Measurements from ENCODE around the gene QRFPR. TPM values are rescaled to one million over a fixed set of nuclear protein-coding genes. Genes with fewer than 3 reads are reported as not detected.

The QRFPR gene
- total and polyA plus RNA-seq, 3 experiments from 2014 or later, result not detected

GRCh38 chr4:121370729-121371325 lies 10.0 kb downstream of the QRFPR start:
- Histone ChIP-seq H3K4me3 (ENCODE audit: low read length) (no peak overlapping the region), H3K9me3 (ENCODE audit: low read length) (no peaks in the 10 kb centered on the region), H3K27me3 (ENCODE audit: insufficient read depth, low read length, poor library complexity, severe bottlenecking) (no peaks in the 10 kb centered on the region), H3K4me1 (ENCODE audit: insufficient read depth, low read length) (no peaks in the 10 kb centered on the region), H3K36me3 (ENCODE audit: insufficient read depth, low read length) (no peaks in the 10 kb centered on the region), H3K27ac (ENCODE audit: low read depth, low read length) (no peak overlapping the region)
- Mint-ChIP-seq H3K4me3 (no peak overlapping the region), H3K36me3 (no peaks in the 10 kb centered on the region), H3K27ac (no peak overlapping the region), H3K9me3 (no peaks in the 10 kb centered on the region), H3K4me1 (no peaks in the 10 kb centered on the region), H3K27me3 (peaks cover 2 to 19% of the 10 kb centered on the region in 2 donors)
- no peak for DNase-seq
- CTCF ChIA-PET, result interaction anchor here (0.7 to 1.6 kb wide), 9 partner anchors 9 to 572 kb away, joined by 3 to 9 read pairs (median 3); partner anchors contain the start of gene QRFPR
- POLR2A ChIA-PET, result no interaction called here

- no peak overlapping the region for H3K27ac Mint-ChIP-seq
- no peak overlapping the region for H3K4me3 ChIP-seq (ENCODE audit: low read length)
- no peaks in the 10 kb centered on the region for H3K9me3 ChIP-seq (ENCODE audit: low read length)
- no peak overlapping the region for H3K4me3 Mint-ChIP-seq
- H3K36me3 ChIP-seq (ENCODE audit: insufficient read depth, low read length), result no peaks in the 10 kb centered on the region
- peaks cover 0 to under 1% (median 0%) of the 10 kb centered on the region in 5 donors for H3K9me3 Mint-ChIP-seq
- peaks cover 6 to 27% of the 10 kb centered on the region in 2 donors for H3K27me3 Mint-ChIP-seq
- H3K4me1 ChIP-seq (ENCODE audit: insufficient read depth, low read length), result no peaks in the 10 kb centered on the region
- peaks cover 7% of the 10 kb centered on the region for H3K27me3 ChIP-seq (ENCODE audit: insufficient read depth, low read length, poor library complexity, severe bottlenecking)
- POLR2A ChIA-PET, result no interaction called here
- CTCF ChIA-PET, result no interaction called here
- no peak overlapping the region for H3K27ac ChIP-seq (ENCODE audit: low read depth, low read length)
- H3K4me1 Mint-ChIP-seq, result no peaks in the 10 kb centered on the region
- no peak for DNase-seq
- no peaks in the 10 kb centered on the region for H3K36me3 Mint-ChIP-seq
Observed at GRCh38 chr4:121360495-121360894, 20.3 kb downstream of the QRFPR start.

GRCh38 chr4:121358473-121358872 lies 22.3 kb downstream of the QRFPR start:
- H3K27me3 ChIP-seq (ENCODE audit: insufficient read depth, low read length, poor library complexity, severe bottlenecking), result peaks cover 7% of the 10 kb centered on the region
- H3K36me3 ChIP-seq (ENCODE audit: insufficient read depth, low read length), result no peaks in the 10 kb centered on the region
- no peak overlapping the region for H3K27ac Mint-ChIP-seq
- H3K4me3 ChIP-seq (ENCODE audit: low read length), result no peak overlapping the region
- ChIA-PET CTCF (no interaction called here), POLR2A (no interaction called here)
- DNase-seq, result no peak
- no peaks in the 10 kb centered on the region for H3K4me1 Mint-ChIP-seq
- no peaks in the 10 kb centered on the region for H3K9me3 ChIP-seq (ENCODE audit: low read length)
- no peak overlapping the region for H3K4me3 Mint-ChIP-seq
- H3K27me3 Mint-ChIP-seq, result peaks cover 18 to 46% of the 10 kb centered on the region in 2 donors
- H3K4me1 ChIP-seq (ENCODE audit: insufficient read depth, low read length), result no peaks in the 10 kb centered on the region
- peaks cover 0 to 3% (median 0%) of the 10 kb centered on the region in 3 donors for H3K36me3 Mint-ChIP-seq
- H3K9me3 Mint-ChIP-seq, result peaks cover 7 to 17% (median 10%) of the 10 kb centered on the region in 5 donors
- H3K27ac ChIP-seq (ENCODE audit: low read depth, low read length), result no peak overlapping the region

- Histone ChIP-seq H3K36me3 (ENCODE audit: insufficient read depth, low read length) (no peaks in the 10 kb centered on the region), H3K27me3 (ENCODE audit: insufficient read depth, low read length, poor library complexity, severe bottlenecking) (peaks cover 7% of the 10 kb centered on the region), H3K4me3 (ENCODE audit: low read length) (no peak overlapping the region), H3K9me3 (ENCODE audit: low read length) (no peaks in the 10 kb centered on the region), H3K27ac (ENCODE audit: low read depth, low read length) (no peak overlapping the region), H3K4me1 (ENCODE audit: insufficient read depth, low read length) (no peaks in the 10 kb centered on the region)
- Mint-ChIP-seq H3K27ac (no peak overlapping the region), H3K27me3 (peaks cover 16 to 68% of the 10 kb centered on the region in 2 donors), H3K9me3 (peaks cover 7 to 18% (median 11%) of the 10 kb centered on the region in 5 donors), H3K4me3 (no peak overlapping the region), H3K4me1 (no peaks in the 10 kb centered on the region), H3K36me3 (peaks cover 0 to 3% (median 2%) of the 10 kb centered on the region in 3 donors)
- ChIA-PET POLR2A (no interaction called here), CTCF (no interaction called here)
- DNase-seq, result no peak
Observed at GRCh38 chr4:121353213-121353612, 27.6 kb downstream of the QRFPR start.

GRCh38 chr4:121344098-121344497 lies 36.7 kb downstream of the QRFPR start:
- Mint-ChIP-seq H3K4me3 (no peak overlapping the region), H3K27ac (no peak overlapping the region), H3K9me3 (no peaks in the 10 kb centered on the region), H3K27me3 (peaks cover 0 to 20% of the 10 kb centered on the region in 2 donors), H3K36me3 (no peaks in the 10 kb centered on the region), H3K4me1 (no peaks in the 10 kb centered on the region)
- POLR2A ChIA-PET, result no interaction called here
- no peak for DNase-seq
- H3K27me3 ChIP-seq (ENCODE audit: insufficient read depth, low read length, poor library complexity, severe bottlenecking), result no peaks in the 10 kb centered on the region
- no peaks in the 10 kb centered on the region for H3K4me1 ChIP-seq (ENCODE audit: insufficient read depth, low read length)
- H3K27ac ChIP-seq (ENCODE audit: low read depth, low read length), result no peak overlapping the region
- H3K36me3 ChIP-seq (ENCODE audit: insufficient read depth, low read length), result no peaks in the 10 kb centered on the region
- no peaks in the 10 kb centered on the region for H3K9me3 ChIP-seq (ENCODE audit: low read length)
- no peak overlapping the region for H3K4me3 ChIP-seq (ENCODE audit: low read length)
- CTCF ChIA-PET, result no interaction called here

GRCh38 chr4:121340247-121340646 lies 40.6 kb downstream of the QRFPR start:
- Mint-ChIP-seq H3K27me3 (peaks cover 0 to 22% of the 10 kb centered on the region in 2 donors), H3K4me1 (no peaks in the 10 kb centered on the region), H3K27ac (no peak overlapping the region), H3K4me3 (no peak overlapping the region), H3K36me3 (peaks cover 0 to 1% (median 0%) of the 10 kb centered on the region in 3 donors), H3K9me3 (no peaks in the 10 kb centered on the region)
- Histone ChIP-seq H3K27me3 (ENCODE audit: insufficient read depth, low read length, poor library complexity, severe bottlenecking) (no peaks in the 10 kb centered on the region), H3K9me3 (ENCODE audit: low read length) (no peaks in the 10 kb centered on the region), H3K27ac (ENCODE audit: low read depth, low read length) (no peak overlapping the region), H3K36me3 (ENCODE audit: insufficient read depth, low read length) (no peaks in the 10 kb centered on the region), H3K4me3 (ENCODE audit: low read length) (no peak overlapping the region), H3K4me1 (ENCODE audit: insufficient read depth, low read length) (no peaks in the 10 kb centered on the region)
- no peak for DNase-seq
- ChIA-PET CTCF (no interaction called here), POLR2A (no interaction called here)

GRCh38 chr4:121339824-121340223 lies 41.0 kb downstream of the QRFPR start:
- Histone ChIP-seq H3K4me1 (ENCODE audit: insufficient read depth, low read length) (no peaks in the 10 kb centered on the region), H3K27me3 (ENCODE audit: insufficient read depth, low read length, poor library complexity, severe bottlenecking) (no peaks in the 10 kb centered on the region), H3K9me3 (ENCODE audit: low read length) (no peaks in the 10 kb centered on the region), H3K4me3 (ENCODE audit: low read length) (no peak overlapping the region), H3K27ac (ENCODE audit: low read depth, low read length) (no peak overlapping the region), H3K36me3 (ENCODE audit: insufficient read depth, low read length) (no peaks in the 10 kb centered on the region)
- CTCF ChIA-PET, result no interaction called here
- Mint-ChIP-seq H3K4me3 (no peak overlapping the region), H3K36me3 (peaks cover 0 to 1% (median 0%) of the 10 kb centered on the region in 3 donors), H3K27me3 (peaks cover 0 to 19% of the 10 kb centered on the region in 2 donors), H3K4me1 (no peaks in the 10 kb centered on the region), H3K27ac (no peak overlapping the region), H3K9me3 (no peaks in the 10 kb centered on the region)
- POLR2A ChIA-PET, result no interaction called here
- no peak for DNase-seq

GRCh38 chr4:121339307-121339706 lies 41.5 kb downstream of the QRFPR start:
- Histone ChIP-seq H3K27ac (ENCODE audit: low read depth, low read length) (no peak overlapping the region), H3K9me3 (ENCODE audit: low read length) (no peaks in the 10 kb centered on the region), H3K27me3 (ENCODE audit: insufficient read depth, low read length, poor library complexity, severe bottlenecking) (no peaks in the 10 kb centered on the region), H3K36me3 (ENCODE audit: insufficient read depth, low read length) (no peaks in the 10 kb centered on the region), H3K4me1 (ENCODE audit: insufficient read depth, low read length) (no peaks in the 10 kb centered on the region), H3K4me3 (ENCODE audit: low read length) (no peak overlapping the region)
- no peaks in the 10 kb centered on the region for H3K9me3 Mint-ChIP-seq
- CTCF ChIA-PET, result no interaction called here
- DNase-seq, result no peak
- H3K27ac Mint-ChIP-seq, result no peak overlapping the region
- peaks cover 0 to 16% of the 10 kb centered on the region in 2 donors for H3K27me3 Mint-ChIP-seq
- H3K36me3 Mint-ChIP-seq, result peaks cover 0 to 1% (median 0%) of the 10 kb centered on the region in 3 donors
- no peaks in the 10 kb centered on the region for H3K4me1 Mint-ChIP-seq
- POLR2A ChIA-PET, result no interaction called here
- no peak overlapping the region for H3K4me3 Mint-ChIP-seq
